ENCODE measurements around the gene SLC9A8. TPM values are rescaled to one million over a fixed set of nuclear protein-coding genes. Genes with fewer than 3 reads are reported as not detected.
A peak's percentile ranks its signal among the peaks of the same experiment; 100 is the strongest.

SLC9A8 gene
- total and polyA plus RNA-seq, 9 of the 15 experiments (the other 6 are each of a cell fraction or from before 2014, with no cell fraction given), result 0.56 to 9.7 (median 5.0) TPM

DNA sequence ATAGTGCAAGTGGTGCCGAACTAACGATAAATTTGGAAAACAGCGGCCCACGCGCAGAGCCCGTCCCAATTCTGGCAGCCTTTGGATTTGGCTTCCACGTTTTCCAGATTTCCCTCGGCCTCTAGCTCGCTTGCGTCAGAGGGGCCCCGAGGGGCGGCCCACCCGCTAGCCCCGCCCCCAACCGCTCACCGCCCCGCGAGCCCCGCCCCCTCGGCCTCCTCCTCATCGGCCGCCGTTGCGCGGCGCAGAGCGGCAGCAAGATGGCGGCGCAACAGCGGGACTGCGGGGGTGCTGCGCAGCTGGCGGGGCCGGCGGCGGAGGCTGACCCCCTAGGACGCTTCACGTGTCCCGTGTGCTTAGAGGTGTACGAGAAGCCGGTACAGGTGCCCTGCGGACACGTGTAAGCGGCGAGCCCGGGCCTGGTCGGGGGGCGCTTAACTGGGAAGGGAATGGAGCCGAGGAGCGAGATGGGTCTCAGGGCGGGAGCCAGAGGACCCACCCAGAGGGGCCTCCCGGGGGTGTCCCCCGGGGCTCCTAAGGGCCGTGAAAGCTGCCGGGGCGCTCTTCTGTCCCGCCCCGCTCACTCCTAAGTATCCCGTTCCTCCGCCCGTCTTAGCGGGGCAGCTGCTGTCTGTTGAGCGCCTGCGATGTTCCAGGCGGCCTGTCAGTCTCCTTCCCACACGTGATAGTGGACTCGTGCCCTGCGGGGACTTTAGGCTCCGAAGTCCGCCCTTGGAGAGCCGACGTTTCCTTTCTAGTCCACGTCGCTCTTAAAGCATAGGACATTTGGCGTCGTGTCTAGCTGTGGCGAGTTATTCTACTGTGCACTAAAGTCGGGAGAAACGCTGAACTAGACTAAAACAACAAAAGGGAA lies 123.8 kb downstream of the SLC9A8 start, which contains the start of gene RNF114 (continued):
- TF ChIP-seq, protein P1, sequence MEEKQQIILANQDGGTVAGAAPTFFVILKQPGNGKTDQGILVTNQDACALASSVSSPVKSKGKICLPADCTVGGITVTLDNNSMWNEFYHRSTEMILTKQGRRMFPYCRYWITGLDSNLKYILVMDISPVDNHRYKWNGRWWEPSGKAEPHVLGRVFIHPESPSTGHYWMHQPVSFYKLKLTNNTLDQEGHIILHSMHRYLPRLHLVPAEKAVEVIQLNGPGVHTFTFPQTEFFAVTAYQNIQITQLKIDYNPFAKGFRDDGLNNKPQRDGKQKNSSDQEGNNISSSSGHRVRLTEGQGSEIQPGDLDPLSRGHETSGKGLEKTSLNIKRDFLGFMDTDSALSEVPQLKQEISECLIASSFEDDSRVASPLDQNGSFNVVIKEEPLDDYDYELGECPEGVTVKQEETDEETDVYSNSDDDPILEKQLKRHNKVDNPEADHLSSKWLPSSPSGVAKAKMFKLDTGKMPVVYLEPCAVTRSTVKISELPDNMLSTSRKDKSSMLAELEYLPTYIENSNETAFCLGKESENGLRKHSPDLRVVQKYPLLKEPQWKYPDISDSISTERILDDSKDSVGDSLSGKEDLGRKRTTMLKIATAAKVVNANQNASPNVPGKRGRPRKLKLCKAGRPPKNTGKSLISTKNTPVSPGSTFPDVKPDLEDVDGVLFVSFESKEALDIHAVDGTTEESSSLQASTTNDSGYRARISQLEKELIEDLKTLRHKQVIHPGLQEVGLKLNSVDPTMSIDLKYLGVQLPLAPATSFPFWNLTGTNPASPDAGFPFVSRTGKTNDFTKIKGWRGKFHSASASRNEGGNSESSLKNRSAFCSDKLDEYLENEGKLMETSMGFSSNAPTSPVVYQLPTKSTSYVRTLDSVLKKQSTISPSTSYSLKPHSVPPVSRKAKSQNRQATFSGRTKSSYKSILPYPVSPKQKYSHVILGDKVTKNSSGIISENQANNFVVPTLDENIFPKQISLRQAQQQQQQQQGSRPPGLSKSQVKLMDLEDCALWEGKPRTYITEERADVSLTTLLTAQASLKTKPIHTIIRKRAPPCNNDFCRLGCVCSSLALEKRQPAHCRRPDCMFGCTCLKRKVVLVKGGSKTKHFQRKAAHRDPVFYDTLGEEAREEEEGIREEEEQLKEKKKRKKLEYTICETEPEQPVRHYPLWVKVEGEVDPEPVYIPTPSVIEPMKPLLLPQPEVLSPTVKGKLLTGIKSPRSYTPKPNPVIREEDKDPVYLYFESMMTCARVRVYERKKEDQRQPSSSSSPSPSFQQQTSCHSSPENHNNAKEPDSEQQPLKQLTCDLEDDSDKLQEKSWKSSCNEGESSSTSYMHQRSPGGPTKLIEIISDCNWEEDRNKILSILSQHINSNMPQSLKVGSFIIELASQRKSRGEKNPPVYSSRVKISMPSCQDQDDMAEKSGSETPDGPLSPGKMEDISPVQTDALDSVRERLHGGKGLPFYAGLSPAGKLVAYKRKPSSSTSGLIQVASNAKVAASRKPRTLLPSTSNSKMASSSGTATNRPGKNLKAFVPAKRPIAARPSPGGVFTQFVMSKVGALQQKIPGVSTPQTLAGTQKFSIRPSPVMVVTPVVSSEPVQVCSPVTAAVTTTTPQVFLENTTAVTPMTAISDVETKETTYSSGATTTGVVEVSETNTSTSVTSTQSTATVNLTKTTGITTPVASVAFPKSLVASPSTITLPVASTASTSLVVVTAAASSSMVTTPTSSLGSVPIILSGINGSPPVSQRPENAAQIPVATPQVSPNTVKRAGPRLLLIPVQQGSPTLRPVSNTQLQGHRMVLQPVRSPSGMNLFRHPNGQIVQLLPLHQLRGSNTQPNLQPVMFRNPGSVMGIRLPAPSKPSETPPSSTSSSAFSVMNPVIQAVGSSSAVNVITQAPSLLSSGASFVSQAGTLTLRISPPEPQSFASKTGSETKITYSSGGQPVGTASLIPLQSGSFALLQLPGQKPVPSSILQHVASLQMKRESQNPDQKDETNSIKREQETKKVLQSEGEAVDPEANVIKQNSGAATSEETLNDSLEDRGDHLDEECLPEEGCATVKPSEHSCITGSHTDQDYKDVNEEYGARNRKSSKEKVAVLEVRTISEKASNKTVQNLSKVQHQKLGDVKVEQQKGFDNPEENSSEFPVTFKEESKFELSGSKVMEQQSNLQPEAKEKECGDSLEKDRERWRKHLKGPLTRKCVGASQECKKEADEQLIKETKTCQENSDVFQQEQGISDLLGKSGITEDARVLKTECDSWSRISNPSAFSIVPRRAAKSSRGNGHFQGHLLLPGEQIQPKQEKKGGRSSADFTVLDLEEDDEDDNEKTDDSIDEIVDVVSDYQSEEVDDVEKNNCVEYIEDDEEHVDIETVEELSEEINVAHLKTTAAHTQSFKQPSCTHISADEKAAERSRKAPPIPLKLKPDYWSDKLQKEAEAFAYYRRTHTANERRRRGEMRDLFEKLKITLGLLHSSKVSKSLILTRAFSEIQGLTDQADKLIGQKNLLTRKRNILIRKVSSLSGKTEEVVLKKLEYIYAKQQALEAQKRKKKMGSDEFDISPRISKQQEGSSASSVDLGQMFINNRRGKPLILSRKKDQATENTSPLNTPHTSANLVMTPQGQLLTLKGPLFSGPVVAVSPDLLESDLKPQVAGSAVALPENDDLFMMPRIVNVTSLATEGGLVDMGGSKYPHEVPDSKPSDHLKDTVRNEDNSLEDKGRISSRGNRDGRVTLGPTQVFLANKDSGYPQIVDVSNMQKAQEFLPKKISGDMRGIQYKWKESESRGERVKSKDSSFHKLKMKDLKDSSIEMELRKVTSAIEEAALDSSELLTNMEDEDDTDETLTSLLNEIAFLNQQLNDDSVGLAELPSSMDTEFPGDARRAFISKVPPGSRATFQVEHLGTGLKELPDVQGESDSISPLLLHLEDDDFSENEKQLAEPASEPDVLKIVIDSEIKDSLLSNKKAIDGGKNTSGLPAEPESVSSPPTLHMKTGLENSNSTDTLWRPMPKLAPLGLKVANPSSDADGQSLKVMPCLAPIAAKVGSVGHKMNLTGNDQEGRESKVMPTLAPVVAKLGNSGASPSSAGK (IDR thresholded peaks at IDR 0.05), result peak; percentile 72
- TF ChIP-seq, protein P2, sequence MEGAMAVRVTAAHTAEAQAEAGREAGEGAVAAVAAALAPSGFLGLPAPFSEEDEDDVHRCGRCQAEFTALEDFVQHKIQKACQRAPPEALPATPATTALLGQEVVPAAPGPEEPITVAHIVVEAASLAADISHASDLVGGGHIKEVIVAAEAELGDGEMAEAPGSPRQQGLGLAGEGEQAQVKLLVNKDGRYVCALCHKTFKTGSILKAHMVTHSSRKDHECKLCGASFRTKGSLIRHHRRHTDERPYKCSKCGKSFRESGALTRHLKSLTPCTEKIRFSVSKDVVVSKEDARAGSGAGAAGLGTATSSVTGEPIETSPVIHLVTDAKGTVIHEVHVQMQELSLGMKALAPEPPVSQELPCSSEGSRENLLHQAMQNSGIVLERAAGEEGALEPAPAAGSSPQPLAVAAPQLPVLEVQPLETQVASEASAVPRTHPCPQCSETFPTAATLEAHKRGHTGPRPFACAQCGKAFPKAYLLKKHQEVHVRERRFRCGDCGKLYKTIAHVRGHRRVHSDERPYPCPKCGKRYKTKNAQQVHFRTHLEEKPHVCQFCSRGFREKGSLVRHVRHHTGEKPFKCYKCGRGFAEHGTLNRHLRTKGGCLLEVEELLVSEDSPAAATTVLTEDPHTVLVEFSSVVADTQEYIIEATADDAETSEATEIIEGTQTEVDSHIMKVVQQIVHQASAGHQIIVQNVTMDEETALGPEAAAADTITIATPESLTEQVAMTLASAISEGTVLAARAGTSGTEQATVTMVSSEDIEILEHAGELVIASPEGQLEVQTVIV (CRISPR knock-in tag; IDR thresholded peaks at IDR 0.05; ENCODE audit: borderline replicate concordance), result no peak
- TF ChIP-seq TOE1 (IDR thresholded peaks at IDR 0.05; ENCODE audit: borderline replicate concordance) (peak; percentile 86), TOE1 (CRISPR knock-in tag; IDR thresholded peaks at IDR 0.05; ENCODE audit: borderline replicate concordance, low read depth) (no peak), TAF1 (IDR thresholded peaks at IDR 0.05; ENCODE audit: control insufficient read depth, extremely low read depth, insufficient read depth, low read length, severe bottlenecking) (peak; percentile 92), RBM15 (IDR thresholded peaks at IDR 0.05; ENCODE audit: insufficient read depth, low read length) (peak; percentile 60; the same call in 1 of the 2 replicates), SMARCE1 (IDR thresholded peaks at IDR 0.05) (no peak), TCF7L2 (IDR thresholded peaks at IDR 0.05; ENCODE audit: low read depth, low read length) (no peak), ZNF165 (CRISPR knock-in tag; IDR thresholded peaks at IDR 0.05; ENCODE audit: borderline replicate concordance) (no peak), ZFP1 (CRISPR knock-in tag; IDR thresholded peaks at IDR 0.05) (no peak)

All from K562 (cell line).